ENCODE measurements around the gene CACTIN. TPM values are rescaled to one million over a fixed set of nuclear protein-coding genes. Genes with fewer than 3 reads are reported as not detected.

Gene CACTIN
- polyA plus RNA-seq, 1 donor (not counting 4 experiments of a cell fraction or from before 2014, with no cell fraction given) = 10.8 TPM

- H3K36me3 ChIP-seq (ENCODE audit: control insufficient read depth in 2 of 2, extremely low read depth in 1 of 2, insufficient read depth in 2 of 2, low read length in 2 of 2) = peaks cover 0 to 22% of the 10 kb centered on the region in 2 experiments
- no peaks in the 10 kb centered on the region for H3K9me1 ChIP-seq (ENCODE audit: control insufficient read depth, extremely low read depth, insufficient read depth, low read length)
- H3K9me3 ChIP-seq (ENCODE audit: control insufficient read depth, low read depth, low read length) = no peaks in the 10 kb centered on the region
- H3K9ac ChIP-seq (ENCODE audit: control insufficient read depth, extremely low read depth, insufficient read depth, low read length) = no peak overlapping the region
- dilution Hi-C loops (cut with MboI; ENCODE audit: extremely low pct_ligation_motif_present, low sequenced_read_pairs) = no loop called here
- FAIRE-seq (no peak), DNase-seq (ENCODE audit: low read depth, low spot score) (no peak)
- H3K4me3 ChIP-seq (ENCODE audit: control insufficient read depth in 2 of 3, extremely low read depth in 1 of 3, insufficient read depth in 2 of 3, low read depth in 1 of 3, low read length in 3 of 3) = no peak overlapping the region
- H3K4me1 ChIP-seq (ENCODE audit: control insufficient read depth, extremely low read depth, insufficient read depth, low read length) = peaks cover 2% of the 10 kb centered on the region
- H4K20me1 ChIP-seq (ENCODE audit: control insufficient read depth, extremely low read depth, insufficient read depth, low read length) = no peaks in the 10 kb centered on the region
- no peak overlapping the region for H2AFZ ChIP-seq (ENCODE audit: control insufficient read depth, low read length)
- no peak overlapping the region for H3K4me2 ChIP-seq (ENCODE audit: control insufficient read depth, extremely low read depth, insufficient read depth, low read depth, low read length)
- no peaks in the 10 kb centered on the region for H3K79me2 ChIP-seq (ENCODE audit: control insufficient read depth, insufficient read depth, low read length)
- H3K27ac ChIP-seq (ENCODE audit: control insufficient read depth, insufficient read depth, low read length) = no peak overlapping the region
- no peaks in the 10 kb centered on the region for H3K27me3 ChIP-seq (ENCODE audit: control insufficient read depth, extremely low read depth, insufficient read depth, low read length)
- TF ChIP-seq, protein P1, sequence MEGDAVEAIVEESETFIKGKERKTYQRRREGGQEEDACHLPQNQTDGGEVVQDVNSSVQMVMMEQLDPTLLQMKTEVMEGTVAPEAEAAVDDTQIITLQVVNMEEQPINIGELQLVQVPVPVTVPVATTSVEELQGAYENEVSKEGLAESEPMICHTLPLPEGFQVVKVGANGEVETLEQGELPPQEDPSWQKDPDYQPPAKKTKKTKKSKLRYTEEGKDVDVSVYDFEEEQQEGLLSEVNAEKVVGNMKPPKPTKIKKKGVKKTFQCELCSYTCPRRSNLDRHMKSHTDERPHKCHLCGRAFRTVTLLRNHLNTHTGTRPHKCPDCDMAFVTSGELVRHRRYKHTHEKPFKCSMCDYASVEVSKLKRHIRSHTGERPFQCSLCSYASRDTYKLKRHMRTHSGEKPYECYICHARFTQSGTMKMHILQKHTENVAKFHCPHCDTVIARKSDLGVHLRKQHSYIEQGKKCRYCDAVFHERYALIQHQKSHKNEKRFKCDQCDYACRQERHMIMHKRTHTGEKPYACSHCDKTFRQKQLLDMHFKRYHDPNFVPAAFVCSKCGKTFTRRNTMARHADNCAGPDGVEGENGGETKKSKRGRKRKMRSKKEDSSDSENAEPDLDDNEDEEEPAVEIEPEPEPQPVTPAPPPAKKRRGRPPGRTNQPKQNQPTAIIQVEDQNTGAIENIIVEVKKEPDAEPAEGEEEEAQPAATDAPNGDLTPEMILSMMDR (optimal IDR thresholded peaks at IDR 0.05 in 1 of 3, IDR thresholded peaks at IDR 0.05 in 1 of 3, conservative IDR thresholded peaks at IDR 0.05 in 1 of 3; ENCODE audit: extremely low read depth in 1 of 3, insufficient read depth in 2 of 3, low read length in 3 of 3) = no peak
- no peak for TF ChIP-seq EZH2 (IDR thresholded peaks at IDR 0.05; ENCODE audit: low read length)
Observed at GRCh38 chr19:3652422-3652821, 25.8 kb upstream of the CACTIN start.

DNA sequence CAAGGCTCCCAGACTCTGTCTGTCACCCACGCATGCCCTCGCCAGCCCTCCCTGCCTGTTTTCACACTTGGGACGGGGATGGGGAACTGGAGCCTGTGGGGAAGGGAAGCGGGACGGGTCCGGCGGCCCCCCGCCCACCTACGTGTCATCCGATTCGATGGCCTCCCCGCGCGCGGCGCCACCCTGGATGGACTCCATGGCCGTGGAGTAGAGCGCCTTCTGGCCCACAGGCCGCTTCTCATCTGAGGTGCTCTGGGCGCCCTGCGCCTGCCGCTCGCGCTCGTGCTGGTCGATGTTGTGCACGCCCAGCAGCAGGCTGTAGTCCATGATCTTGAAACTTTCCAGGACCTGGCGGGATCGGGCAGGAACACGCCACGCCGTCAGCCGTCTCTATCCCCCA, 25.1 kb upstream of the CACTIN start:
- no peaks in the 10 kb centered on the region for H3K79me2 ChIP-seq (ENCODE audit: control insufficient read depth, insufficient read depth, low read length)
- H2AFZ ChIP-seq (ENCODE audit: control insufficient read depth, low read length) = no peak overlapping the region
- H3K4me3 ChIP-seq (ENCODE audit: control insufficient read depth in 2 of 3, extremely low read depth in 1 of 3, insufficient read depth in 2 of 3, low read depth in 1 of 3, low read length in 3 of 3) = no peak overlapping the region
- H3K36me3 ChIP-seq (ENCODE audit: control insufficient read depth in 2 of 2, extremely low read depth in 1 of 2, insufficient read depth in 2 of 2, low read length in 2 of 2) = peaks cover 0 to 19% of the 10 kb centered on the region in 2 experiments
- no peak overlapping the region for H3K4me2 ChIP-seq (ENCODE audit: control insufficient read depth, extremely low read depth, insufficient read depth, low read depth, low read length)
- H3K9me3 ChIP-seq (ENCODE audit: control insufficient read depth, low read depth, low read length) = no peaks in the 10 kb centered on the region
- no peaks in the 10 kb centered on the region for H4K20me1 ChIP-seq (ENCODE audit: control insufficient read depth, extremely low read depth, insufficient read depth, low read length)
- TF ChIP-seq, protein P1 (optimal IDR thresholded peaks at IDR 0.05 in 1 of 3, IDR thresholded peaks at IDR 0.05 in 1 of 3, conservative IDR thresholded peaks at IDR 0.05 in 1 of 3; ENCODE audit: extremely low read depth in 1 of 3, insufficient read depth in 2 of 3, low read length in 3 of 3) = no peak
- no peak for TF ChIP-seq EZH2 (IDR thresholded peaks at IDR 0.05; ENCODE audit: low read length)
- FAIRE-seq = no peak
- H3K27me3 ChIP-seq (ENCODE audit: control insufficient read depth, extremely low read depth, insufficient read depth, low read length) = no peaks in the 10 kb centered on the region
- no peak for DNase-seq (ENCODE audit: low read depth, low spot score)
- no peak overlapping the region for H3K9ac ChIP-seq (ENCODE audit: control insufficient read depth, extremely low read depth, insufficient read depth, low read length)
- H3K4me1 ChIP-seq (ENCODE audit: control insufficient read depth, extremely low read depth, insufficient read depth, low read length) = peaks cover 2% of the 10 kb centered on the region
- no peaks in the 10 kb centered on the region for H3K9me1 ChIP-seq (ENCODE audit: control insufficient read depth, extremely low read depth, insufficient read depth, low read length)
- dilution Hi-C loops (cut with MboI; ENCODE audit: extremely low pct_ligation_motif_present, low sequenced_read_pairs) = no loop called here
- no peak overlapping the region for H3K27ac ChIP-seq (ENCODE audit: control insufficient read depth, insufficient read depth, low read length)
